ENCODE measurements around the gene ZFC3H1. TPM values are rescaled to one million over a fixed set of nuclear protein-coding genes. Genes with fewer than 3 reads are reported as not detected.
"Not testable (repeated sequence)": the region's sequence is repeated elsewhere in the genome, so short reads cannot be mapped to it uniquely, and the experiment has no call there.

ZFC3H1 gene
- total RNA-seq, 4 donors from 2014 or later, result 12.6 to 80.7 (median 51.2) TPM

DNA sequence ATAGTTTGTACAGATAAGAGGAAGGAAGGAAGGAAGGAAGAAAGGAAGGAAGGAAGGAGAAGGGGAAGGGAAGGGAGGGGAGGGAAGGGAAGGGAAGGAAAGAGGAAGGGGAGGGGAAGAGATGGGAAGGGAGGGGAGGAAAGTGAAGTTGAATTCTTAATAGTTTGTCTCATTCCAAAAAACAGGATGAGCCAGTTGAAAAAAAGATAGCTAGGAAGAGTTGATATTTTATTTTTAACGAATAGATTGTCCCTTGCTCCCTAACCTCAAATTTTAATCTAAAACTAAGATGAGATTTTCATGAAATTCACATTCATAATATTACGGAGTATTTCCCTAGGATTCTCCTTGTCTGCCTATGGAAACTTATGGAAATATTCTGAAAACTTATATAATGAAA lies 80.7 kb downstream of the ZFC3H1 start:
- Histone ChIP-seq H3K9me3 (no peaks in the 10 kb centered on the region), H3K27ac (no peak overlapping the region), H3K27me3 (no peaks in the 10 kb centered on the region), H3K4me3 (no peak overlapping the region), H3K36me3 (no peaks in the 10 kb centered on the region), H3K4me1 (no peaks in the 10 kb centered on the region)
- DNase-seq, result no peak
- intact Hi-C loops (cut with DNase I; ENCODE audit: low total_unique reads), result no loop called here
- TF ChIP-seq, protein P1, sequence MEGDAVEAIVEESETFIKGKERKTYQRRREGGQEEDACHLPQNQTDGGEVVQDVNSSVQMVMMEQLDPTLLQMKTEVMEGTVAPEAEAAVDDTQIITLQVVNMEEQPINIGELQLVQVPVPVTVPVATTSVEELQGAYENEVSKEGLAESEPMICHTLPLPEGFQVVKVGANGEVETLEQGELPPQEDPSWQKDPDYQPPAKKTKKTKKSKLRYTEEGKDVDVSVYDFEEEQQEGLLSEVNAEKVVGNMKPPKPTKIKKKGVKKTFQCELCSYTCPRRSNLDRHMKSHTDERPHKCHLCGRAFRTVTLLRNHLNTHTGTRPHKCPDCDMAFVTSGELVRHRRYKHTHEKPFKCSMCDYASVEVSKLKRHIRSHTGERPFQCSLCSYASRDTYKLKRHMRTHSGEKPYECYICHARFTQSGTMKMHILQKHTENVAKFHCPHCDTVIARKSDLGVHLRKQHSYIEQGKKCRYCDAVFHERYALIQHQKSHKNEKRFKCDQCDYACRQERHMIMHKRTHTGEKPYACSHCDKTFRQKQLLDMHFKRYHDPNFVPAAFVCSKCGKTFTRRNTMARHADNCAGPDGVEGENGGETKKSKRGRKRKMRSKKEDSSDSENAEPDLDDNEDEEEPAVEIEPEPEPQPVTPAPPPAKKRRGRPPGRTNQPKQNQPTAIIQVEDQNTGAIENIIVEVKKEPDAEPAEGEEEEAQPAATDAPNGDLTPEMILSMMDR (IDR thresholded peaks at IDR 0.05), result no peak
- TF ChIP-seq POLR2A (IDR thresholded peaks at IDR 0.05), result no peak

DNA sequence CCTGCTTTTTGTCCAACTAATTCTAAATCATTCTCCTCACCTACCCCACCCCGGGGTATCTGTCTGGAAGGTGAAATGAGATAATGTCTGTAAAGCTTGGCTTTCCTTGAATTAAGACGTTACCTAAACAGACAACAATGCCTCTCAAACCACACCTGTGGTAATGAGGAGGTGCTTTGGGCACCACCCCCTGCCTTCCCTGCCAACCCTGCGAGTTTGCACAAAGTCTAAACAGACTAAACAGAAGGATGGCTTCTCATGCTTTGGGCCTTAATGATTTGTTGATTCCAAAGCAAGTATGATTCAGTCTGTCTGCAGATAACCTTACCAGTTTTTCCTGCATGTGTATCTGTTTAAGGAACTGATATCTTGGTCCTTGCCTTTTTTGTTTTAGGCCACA lies 82.4 kb downstream of the ZFC3H1 start:
- H3K27ac ChIP-seq, result no peak overlapping the region
- no peak overlapping the region for H3K4me3 ChIP-seq
- H3K4me1 ChIP-seq, result no peaks in the 10 kb centered on the region
- TF ChIP-seq POLR2A (IDR thresholded peaks at IDR 0.05), result no peak
- TF ChIP-seq, protein P1 (IDR thresholded peaks at IDR 0.05), result no peak
- no peak for DNase-seq
- no peaks in the 10 kb centered on the region for H3K36me3 ChIP-seq
- no peaks in the 10 kb centered on the region for H3K9me3 ChIP-seq
- intact Hi-C loops (cut with DNase I; ENCODE audit: low total_unique reads), result no loop called here
- H3K27me3 ChIP-seq, result no peaks in the 10 kb centered on the region

DNA sequence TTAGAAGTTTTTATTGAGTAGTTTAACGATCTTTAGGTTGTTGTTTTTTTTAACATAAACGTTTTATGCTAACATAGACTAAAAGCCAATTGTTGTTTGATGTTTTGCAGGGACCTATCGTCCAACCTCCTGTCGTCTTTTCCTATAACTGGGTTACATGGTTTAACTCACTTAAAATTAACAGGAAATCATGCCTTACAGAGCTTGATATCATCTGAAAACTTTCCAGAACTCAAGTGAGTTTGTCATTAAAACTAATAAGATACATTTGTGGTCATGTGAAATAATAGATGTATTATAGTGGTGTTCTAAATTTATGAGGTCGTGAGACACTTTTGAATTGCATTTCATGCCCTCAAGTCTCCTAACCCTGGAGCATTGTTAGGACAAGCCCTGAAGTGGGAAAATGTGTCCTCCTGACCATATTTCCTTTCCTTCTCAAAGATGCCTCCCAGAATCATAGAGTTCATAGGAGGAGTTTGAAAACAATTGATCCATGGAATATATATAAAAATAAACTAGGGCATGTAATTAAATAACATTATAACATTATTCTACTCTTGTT lies 84.9 kb downstream of the ZFC3H1 start:
- no peaks in the 10 kb centered on the region for H3K36me3 ChIP-seq

DNA sequence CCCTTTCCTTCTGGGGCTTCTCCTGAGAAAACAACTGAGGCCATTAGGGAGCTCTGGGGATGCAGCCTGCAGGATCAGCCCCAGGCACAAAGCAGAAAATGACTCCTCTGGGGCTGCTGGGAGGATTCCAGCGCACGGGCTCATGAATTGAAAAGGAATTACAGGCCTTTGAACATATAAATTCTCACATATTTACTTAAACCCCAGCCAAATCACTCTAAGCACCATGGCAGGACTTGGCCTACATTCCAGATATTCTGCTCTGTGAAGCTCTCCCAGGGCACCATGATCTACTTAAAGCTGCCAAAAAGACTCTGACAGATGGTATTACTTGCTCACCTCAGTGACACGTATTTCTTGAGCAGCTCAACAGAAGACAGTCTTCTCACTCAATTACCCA lies 87.2 kb downstream of the ZFC3H1 start:
- Histone ChIP-seq H3K27me3 (no peaks in the 10 kb centered on the region), H3K4me1 (no peaks in the 10 kb centered on the region), H3K9me3 (no peaks in the 10 kb centered on the region), H3K4me3 (no peak overlapping the region), H3K27ac (no peak overlapping the region), H3K36me3 (no peaks in the 10 kb centered on the region)
- TF ChIP-seq, protein P1 (IDR thresholded peaks at IDR 0.05), result no peak
- TF ChIP-seq POLR2A (IDR thresholded peaks at IDR 0.05), result no peak
- intact Hi-C loops (cut with DNase I; ENCODE audit: low total_unique reads), result no loop called here
- no peak for DNase-seq

More for the DNA sequence above, 84.9 kb downstream of the ZFC3H1 start:
- Histone ChIP-seq H3K4me1 (no peaks in the 10 kb centered on the region), H3K9me3 (no peaks in the 10 kb centered on the region), H3K27me3 (no peaks in the 10 kb centered on the region), H3K27ac (no peak overlapping the region), H3K4me3 (no peak overlapping the region)
- intact Hi-C loops (cut with DNase I; ENCODE audit: low total_unique reads), result no loop called here
- no peak for DNase-seq
- TF ChIP-seq, protein P1 (IDR thresholded peaks at IDR 0.05), result no peak
- no peak for TF ChIP-seq POLR2A (IDR thresholded peaks at IDR 0.05)

DNA sequence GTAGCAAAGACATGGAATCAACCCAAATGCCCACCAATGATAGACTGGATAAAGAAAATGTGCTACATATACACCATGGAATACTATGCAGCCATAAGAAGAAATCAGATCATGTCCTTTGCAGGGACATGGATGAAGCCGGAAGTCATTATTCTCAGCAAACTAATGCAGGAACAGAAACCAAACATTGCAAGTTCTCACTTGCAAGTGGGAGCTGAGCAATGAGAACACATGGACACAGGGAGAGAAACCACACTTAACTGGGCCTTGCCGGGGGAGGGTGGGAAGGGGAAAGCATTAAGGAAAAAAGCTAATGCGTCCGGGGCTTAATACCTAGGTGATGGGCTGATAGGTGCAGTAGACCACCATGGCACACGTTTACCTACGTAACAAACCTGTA lies 93.8 kb downstream of the ZFC3H1 start:
- H3K4me3 ChIP-seq; H3K27ac ChIP-seq; H3K27me3 ChIP-seq; H3K9me3 ChIP-seq; DNase-seq; intact Hi-C loops (cut with DNase I; ENCODE audit: low total_unique reads); H3K4me1 ChIP-seq; H3K36me3 ChIP-seq: not testable (repeated sequence)

DNA sequence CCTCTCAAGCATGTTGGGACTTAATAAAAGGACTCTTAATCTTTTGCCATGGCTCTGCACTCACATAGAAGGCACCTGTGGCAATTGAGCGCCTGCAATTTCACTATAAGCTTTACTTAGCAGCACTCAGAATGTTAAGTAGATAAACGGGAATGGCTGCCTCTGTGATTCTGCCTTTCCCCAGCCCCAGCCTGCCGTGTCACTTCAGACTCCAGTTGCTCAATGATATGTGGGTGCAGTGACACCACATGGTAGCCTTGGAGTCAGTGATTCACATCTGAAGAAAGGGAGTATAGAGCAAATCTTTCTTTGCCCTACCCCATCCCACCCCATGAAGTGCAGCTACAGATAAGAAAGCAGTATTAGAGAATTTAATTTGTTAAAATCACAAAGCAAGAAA lies 96.1 kb downstream of the ZFC3H1 start:
- Histone ChIP-seq H3K27ac (no peak overlapping the region), H3K4me3 (no peak overlapping the region), H3K4me1 (no peaks in the 10 kb centered on the region), H3K27me3 (no peaks in the 10 kb centered on the region), H3K9me3 (no peaks in the 10 kb centered on the region), H3K36me3 (no peaks in the 10 kb centered on the region)
- no peak for DNase-seq
- intact Hi-C loops (cut with DNase I; ENCODE audit: low total_unique reads), result no loop called here
- no peak for TF ChIP-seq POLR2A (IDR thresholded peaks at IDR 0.05)
- TF ChIP-seq, protein P1 (IDR thresholded peaks at IDR 0.05), result no peak

Measured in uterus (tissue), 4 donors.